Measurements from ENCODE around the gene PHF14. TPM values are rescaled to one million over a fixed set of nuclear protein-coding genes. Genes with fewer than 3 reads are reported as not detected.
A peak's percentile ranks its signal among the peaks of the same experiment; 100 is the strongest.

Gene PHF14
- total and polyA plus RNA-seq, 8 donors, result 18.9 to 140 (median 69.6) TPM

- peak in 1 of 2 donors; percentile 10 for DNase-seq
- Histone ChIP-seq H3K27me3 (no peaks in the 10 kb centered on the region), H3K27ac (no peak overlapping the region), H3K4me3 (no peak overlapping the region), H3K9me3 (no peaks in the 10 kb centered on the region), H3K36me3 (no peaks in the 10 kb centered on the region), H3K4me1 (peaks cover 0 to 5% (median 0%) of the 10 kb centered on the region in 4 donors)
- TF ChIP-seq CTCF (IDR thresholded peaks at IDR 0.05), result no peak
- 51 to 71% (median 59%) methylated on average over 2 of the region's 2 CpGs for WGBS, 5 donors
- intact Hi-C loops (cut with DNase I; ENCODE audit: low total_unique reads), result no loop called here
Observed at GRCh38 chr7:11170175-11170574, 196.5 kb downstream of the PHF14 start.

GRCh38 chr7:11170863-11171568 is 197.3 kb downstream of the PHF14 start:
- intact Hi-C loops (cut with DNase I; ENCODE audit: low total_unique reads), result no loop called here
- DNase-seq, result no peak
- no peak overlapping the region for H3K27ac ChIP-seq
- H3K27me3 ChIP-seq, result no peaks in the 10 kb centered on the region
- peaks cover 0 to 5% (median 0%) of the 10 kb centered on the region in 4 donors for H3K4me1 ChIP-seq
- H3K9me3 ChIP-seq, result no peaks in the 10 kb centered on the region
- H3K4me3 ChIP-seq, result no peak overlapping the region
- 82 to 93% (median 89%) methylated on average over 4 of the region's 4 CpGs for WGBS, 5 donors
- TF ChIP-seq POLR2A (IDR thresholded peaks at IDR 0.05) (no peak), POLR2AphosphoS5 (IDR thresholded peaks at IDR 0.05) (no peak), CTCF (IDR thresholded peaks at IDR 0.05) (no peak), EP300 (IDR thresholded peaks at IDR 0.05) (no peak)
- no peaks in the 10 kb centered on the region for H3K36me3 ChIP-seq

GRCh38 chr7:11171569-11172192 is 198.0 kb downstream of the PHF14 start:
- DNase-seq, result no peak
- intact Hi-C loops (cut with DNase I; ENCODE audit: low total_unique reads), result no loop called here

GRCh38 chr7:11172835-11173234 is 199.2 kb downstream of the PHF14 start:
- Histone ChIP-seq H3K4me3 (no peak overlapping the region), H3K27ac (no peak overlapping the region), H3K4me1 (peaks cover 0 to 5% (median 0%) of the 10 kb centered on the region in 4 donors), H3K36me3 (no peaks in the 10 kb centered on the region), H3K27me3 (no peaks in the 10 kb centered on the region), H3K9me3 (no peaks in the 10 kb centered on the region)
- TF ChIP-seq EP300 (IDR thresholded peaks at IDR 0.05), result no peak
- TF ChIP-seq POLR2A (IDR thresholded peaks at IDR 0.05), result no peak
- no peak for TF ChIP-seq POLR2AphosphoS5 (IDR thresholded peaks at IDR 0.05)
- TF ChIP-seq CTCF (IDR thresholded peaks at IDR 0.05), result no peak
- DNase-seq, result no peak
- WGBS, 5 donors, result 77 to 86% (median 81%) methylated on average over 4 of the region's 4 CpGs
- intact Hi-C loops (cut with DNase I; ENCODE audit: low total_unique reads), result no loop called here

More at GRCh38 chr7:11171569-11172192, 198.0 kb downstream of the PHF14 start:
- H3K27ac ChIP-seq, result no peak overlapping the region
- no peak overlapping the region for H3K4me3 ChIP-seq
- no peaks in the 10 kb centered on the region for H3K36me3 ChIP-seq
- H3K9me3 ChIP-seq, result no peaks in the 10 kb centered on the region
- H3K4me1 ChIP-seq, result peaks cover 0 to 5% (median 0%) of the 10 kb centered on the region in 4 donors
- no peaks in the 10 kb centered on the region for H3K27me3 ChIP-seq
- 78 to 86% (median 84%) methylated on average over 5 of the region's 5 CpGs for WGBS, 5 donors
- no peak for TF ChIP-seq POLR2A (IDR thresholded peaks at IDR 0.05)
- TF ChIP-seq CTCF (IDR thresholded peaks at IDR 0.05), result no peak
- TF ChIP-seq EP300 (IDR thresholded peaks at IDR 0.05), result no peak
- no peak for TF ChIP-seq POLR2AphosphoS5 (IDR thresholded peaks at IDR 0.05)
